Common myeloid progenitor, CD34-positive (primary cell): Measurements from ENCODE around the gene PROCA1.

Experiments
- CTCF ChIA-PET: fragments of 350-600 bp; sonication (Branson Sonifier 250); formaldehyde crosslinking; loops from one replicate; lab custom pipeline; 2021; ENCODE audit warnings: antibody characterized with exemption; lab: Charles Lee
- POLR2A ChIA-PET: fragments of 350-600 bp; sonication (Branson Sonifier 250); formaldehyde crosslinking; loops from one replicate; lab custom pipeline; 2021; ENCODE audit warnings: antibody characterized with exemption; lab: Charles Lee
- DNase-seq, 3 donors: peaks; one replicate each; pipeline versions ENCODE4 v3.0.0 to v3.0.0-alpha.2; 2013
- H3K27ac ChIP-seq, 2 experiments: 1 replicate in 1 of 2; 2 replicates in 1 of 2; pipeline ENCODE4 v1.7.0; 2013; ENCODE audit warnings: inconsistent platforms in 2 of 2, low read length in 2 of 2, mild to moderate bottlenecking in 2 of 2, low read depth in 1 of 2, moderate library complexity in 1 of 2; ENCODE audit not compliant: severe bottlenecking in 2 of 2, insufficient read depth in 1 of 2, poor library complexity in 1 of 2
- H3K27me3 ChIP-seq, 5 experiments: replicated peaks in 2 of 5; 1 replicate in 3 of 5; 2 replicates in 2 of 5; pipeline versions ENCODE4 v1.6.1 to v1.7.0; 2013; ENCODE audit warnings: low read length in 4 of 5, mild to moderate bottlenecking in 2 of 5, moderate library complexity in 2 of 5, inconsistent platforms in 1 of 5; ENCODE audit not compliant: insufficient read depth in 5 of 5, control insufficient read depth in 4 of 5
- H3K36me3 ChIP-seq, 4 experiments: 1 replicate in 2 of 4; 2 replicates in 2 of 4; pipeline versions ENCODE4 v1.6.1 to v1.7.0; 2013; ENCODE audit warnings: low read length in 3 of 4, control low read depth in 1 of 4, mild to moderate bottlenecking in 1 of 4; ENCODE audit not compliant: control insufficient read depth in 4 of 4, insufficient read depth in 4 of 4
- H3K4me1 ChIP-seq, 4 experiments: 1 replicate in 3 of 4; 2 replicates in 1 of 4; pipeline versions ENCODE4 v1.6.1 to v1.7.1; 2013; ENCODE audit warnings: low read length in 3 of 4, mild to moderate bottlenecking in 3 of 4, control low read depth in 1 of 4, inconsistent platforms in 1 of 4, moderate library complexity in 1 of 4; ENCODE audit not compliant: control insufficient read depth in 4 of 4, insufficient read depth in 4 of 4; ENCODE audit errors: control extremely low read depth in 1 of 4
- H3K4me3 ChIP-seq, 7 experiments: 1 replicate in 4 of 7; 2 replicates in 3 of 7; pipeline versions ENCODE4 v1.5.1 to v1.7.0; 2013; ENCODE audit warnings: mild to moderate bottlenecking in 7 of 7, low read length in 6 of 7, moderate library complexity in 6 of 7, inconsistent platforms in 2 of 7, low read depth in 2 of 7, control low read depth in 1 of 7; ENCODE audit not compliant: insufficient read depth in 4 of 7, control insufficient read depth in 1 of 7; ENCODE audit errors: extremely low read depth in 1 of 7
- H3K9me3 ChIP-seq, 5 experiments: 1 replicate in 4 of 5; 2 replicates in 1 of 5; pipeline versions ENCODE4 v1.6.1 to v1.7.1; 2013; ENCODE audit warnings: low read length in 4 of 5, mild to moderate bottlenecking in 2 of 5, inconsistent platforms in 1 of 5, low read depth in 1 of 5, moderate library complexity in 1 of 5; ENCODE audit not compliant: control insufficient read depth in 4 of 5, insufficient read depth in 2 of 5; ENCODE audit errors: control extremely low read depth in 1 of 5
- WGBS: methylation state at CpG from one replicate; pipeline ENCODE4 v1.1.5; 2013; ENCODE audit not compliant: insufficient coverage; 5-methylcytosine and 5-hydroxymethylcytosine counted together

The PROCA1 gene

DNA sequence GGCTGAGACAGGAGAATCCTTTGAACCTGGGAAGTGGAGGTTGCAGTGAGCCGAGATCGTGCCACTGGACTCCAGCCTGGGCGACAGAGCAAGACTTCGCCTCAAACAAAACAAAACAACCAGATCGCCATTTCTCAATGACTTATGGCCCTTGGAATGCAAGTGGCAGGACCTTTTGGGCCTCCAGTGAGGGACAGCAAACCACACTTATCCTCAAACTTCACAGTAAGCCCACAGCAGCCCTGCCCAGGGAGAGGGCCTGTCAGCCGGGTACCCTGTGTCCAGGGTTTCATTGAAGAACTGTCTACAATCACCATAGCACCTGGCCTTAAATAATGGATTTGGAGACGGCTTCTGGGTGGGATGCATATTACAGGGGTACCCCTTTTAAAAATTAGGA lies 43.8 kb upstream of the PROCA1 start:
- no peak for DNase-seq
- H3K4me3 ChIP-seq: no peak overlapping the region
- H3K27me3 ChIP-seq: no peaks in the 10 kb centered on the region
- H3K36me3 ChIP-seq: peaks cover 10 to 50% (median 34%) of the 10 kb centered on the region in 4 experiments
- no peak overlapping the region for H3K27ac ChIP-seq
- peaks cover 0 to 6% (median 2%) of the 10 kb centered on the region in 4 experiments for H3K4me1 ChIP-seq
- CTCF ChIA-PET: interaction anchor here (1.6 to 18.9 kb wide), 2 partner anchors 28 to 123 kb away, joined by 5 to 507 read pairs; partner anchors contain the start of genes NEK8, RPL23A and TLCD1
- H3K9me3 ChIP-seq: no peaks in the 10 kb centered on the region
- 100% methylated on average over 2 of the region's 7 CpGs for WGBS
- POLR2A ChIA-PET: interaction anchor here (1.0 kb wide), 1 partner anchor 29 kb away, joined by 5 read pairs; the partner anchor contains the start of gene TLCD1

DNA sequence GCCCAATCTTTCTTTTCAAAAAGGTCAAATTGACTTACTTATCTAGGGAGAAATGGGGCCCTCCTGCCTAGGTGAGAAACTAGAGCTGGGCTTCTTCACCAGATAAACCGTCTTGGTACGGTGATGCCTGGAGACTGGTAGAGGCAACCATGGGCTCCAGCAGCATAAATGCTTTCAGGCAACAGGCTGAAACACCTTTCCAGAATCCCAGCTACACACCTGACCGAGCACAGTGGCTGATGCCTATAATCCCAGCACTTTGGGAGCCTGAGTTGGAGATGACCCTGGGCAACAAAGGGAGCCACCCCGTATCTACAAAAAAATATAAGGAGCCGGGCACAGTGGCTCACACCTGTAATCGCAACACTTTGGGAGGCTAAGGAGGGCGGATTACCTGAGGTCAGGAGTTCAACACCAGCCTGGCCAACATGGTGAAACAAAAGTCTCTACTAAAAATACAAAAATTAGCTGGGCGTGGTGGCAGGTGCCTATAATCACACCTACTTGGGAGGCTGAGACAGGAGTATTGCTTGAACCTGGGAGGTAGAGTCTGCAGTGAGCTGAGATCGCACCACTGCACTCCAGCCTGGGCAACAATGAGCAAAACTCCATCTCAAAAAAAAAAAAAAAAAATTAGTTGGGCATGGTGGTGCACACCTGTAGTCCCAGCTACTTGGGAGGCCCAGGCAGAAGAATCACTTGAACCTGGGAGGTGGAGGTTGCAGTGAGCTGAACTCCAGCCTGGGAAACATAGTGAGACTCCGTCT lies 40.1 kb upstream of the PROCA1 start:
- POLR2A ChIA-PET: interaction anchor here (0.9 to 10.0 kb wide), 2 partner anchors 12 to 24 kb away, joined by 4 to 87 read pairs; partner anchors contain the start of genes NEK8 and TLCD1
- Histone ChIP-seq H3K27me3 (no peaks in the 10 kb centered on the region), H3K36me3 (peaks cover 0 to 46% (median 15%) of the 10 kb centered on the region in 4 experiments), H3K27ac (no peak overlapping the region), H3K4me1 (peaks cover 0 to 16% (median 11%) of the 10 kb centered on the region in 4 experiments), H3K9me3 (no peaks in the 10 kb centered on the region), H3K4me3 (no peak overlapping the region)
- 100% methylated on average over 7 of the region's 10 CpGs for WGBS
- DNase-seq: no peak
- CTCF ChIA-PET: interaction anchor here (0.6 to 18.9 kb wide), 10 partner anchors 10 to 386 kb away, joined by 3 to 507 read pairs (median 4); partner anchors contain the start of genes NEK8, RPL23A and TLCD1

DNA sequence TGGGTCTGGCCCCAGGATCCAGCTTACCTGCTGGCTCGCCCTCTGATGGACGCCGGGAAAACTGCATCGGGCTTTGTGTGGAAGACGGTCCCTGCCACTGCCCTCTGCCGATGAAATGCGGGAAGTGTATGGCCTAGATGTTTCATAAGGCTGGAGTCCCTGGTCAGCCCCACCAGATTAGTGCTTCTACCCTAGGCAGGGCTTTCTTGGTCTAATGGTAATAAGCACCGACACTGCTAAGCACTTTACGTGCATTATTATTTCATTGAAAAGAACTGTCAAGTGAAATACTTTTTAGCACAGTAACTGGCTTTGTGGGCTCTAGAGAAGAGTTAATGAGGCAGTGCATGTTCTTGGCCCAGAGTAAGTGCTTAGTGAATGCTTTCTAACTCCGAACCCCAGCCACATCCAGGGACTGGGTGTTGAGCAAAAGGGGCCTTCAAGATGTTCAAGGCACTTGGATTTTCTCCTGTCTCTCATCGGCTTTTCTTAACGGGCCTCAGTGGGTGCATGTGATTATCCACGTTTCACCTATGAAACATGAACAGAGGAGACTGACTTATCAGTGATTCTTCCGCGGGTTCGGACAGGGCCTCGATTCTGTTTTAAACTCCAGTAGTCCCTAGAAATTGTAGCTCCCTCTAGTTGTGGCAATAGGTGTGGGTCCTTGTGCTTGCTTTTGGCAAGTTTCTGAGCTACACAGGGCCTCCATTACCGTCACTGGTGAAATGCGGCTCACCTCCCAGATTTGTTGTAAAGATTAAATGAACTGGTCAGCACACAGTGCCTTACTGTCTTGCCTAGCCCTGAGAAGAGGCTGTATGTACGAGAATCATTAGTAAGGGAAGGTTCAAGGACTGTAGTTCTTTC lies 38.7 kb upstream of the PROCA1 start:
- POLR2A ChIA-PET: interaction anchor here (0.6 to 10.0 kb wide), 7 partner anchors 9 to 199 kb away, joined by 3 to 87 read pairs (median 4); partner anchors contain the start of genes NEK8, RPL23A and TLCD1
- 56% methylated on average over 19 of the region's 20 CpGs for WGBS
- CTCF ChIA-PET: interaction anchor here (0.6 to 18.9 kb wide), 14 partner anchors 8 to 387 kb away, joined by 3 to 507 read pairs (median 4); partner anchors contain the start of genes NEK8, PROCA1, RPL23A and TLCD1
- Histone ChIP-seq H3K4me1 (peaks cover 0 to 30% (median 24%) of the 10 kb centered on the region in 4 experiments), H3K9me3 (no peaks in the 10 kb centered on the region), H3K36me3 (peaks cover 0 to 46% (median 11%) of the 10 kb centered on the region in 4 experiments), H3K27me3 (no peaks in the 10 kb centered on the region), H3K4me3 (no peak overlapping the region), H3K27ac (no peak overlapping the region)
- DNase-seq: peak; percentile 89 to 93 (median 90)

DNA sequence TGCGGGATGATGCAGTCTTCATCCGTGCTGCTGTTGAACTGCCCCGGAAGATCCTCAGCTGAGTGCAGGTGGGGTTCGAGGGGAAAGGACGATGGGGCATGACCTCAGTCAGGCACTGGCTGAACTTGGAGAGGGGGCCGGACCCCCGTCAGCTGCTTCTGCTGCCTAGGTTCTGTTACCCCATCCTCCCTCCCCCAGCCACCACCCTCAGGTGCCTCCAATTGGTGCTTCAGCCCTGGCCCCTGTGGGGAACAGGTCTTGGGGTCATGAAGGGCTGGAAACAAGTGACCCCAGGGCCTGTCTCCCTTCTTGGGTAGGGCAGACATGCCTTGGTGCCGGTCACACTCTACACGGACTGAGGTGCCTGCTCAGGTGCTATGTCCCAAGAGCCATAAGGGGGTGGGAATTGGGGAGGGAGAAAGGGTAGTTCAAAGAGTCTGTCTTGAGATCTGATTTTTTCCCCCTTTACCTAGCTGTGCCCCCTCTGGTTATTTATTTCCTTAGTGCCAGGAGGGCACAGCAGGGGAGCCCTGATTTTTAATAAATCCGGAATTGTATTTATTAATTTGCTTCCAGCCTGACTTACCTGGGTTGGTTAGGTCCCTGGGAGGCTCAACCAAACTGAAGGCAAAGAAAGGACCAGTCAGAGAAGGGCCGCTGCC lies 38.0 kb upstream of the PROCA1 start:
- Histone ChIP-seq H3K4me1 (peaks cover 2 to 37% (median 31%) of the 10 kb centered on the region in 4 experiments), H3K27ac (no peak overlapping the region), H3K4me3 (no peak overlapping the region), H3K9me3 (no peaks in the 10 kb centered on the region), H3K36me3 (peaks cover 0 to 46% (median 11%) of the 10 kb centered on the region in 4 experiments), H3K27me3 (peaks cover 0 to 4% (median 0%) of the 10 kb centered on the region in 5 experiments)
- WGBS: 71% methylated on average over 7 of the region's 11 CpGs
- no peak for DNase-seq
- ChIA-PET CTCF (interaction anchor here (0.8 to 18.9 kb wide), 8 partner anchors 8 to 37 kb away, joined by 3 to 507 read pairs (median 8); partner anchors contain the start of genes NEK8, PROCA1, RPL23A and TLCD1), POLR2A (interaction anchor here (0.6 to 10.0 kb wide), 6 partner anchors 8 to 200 kb away, joined by 3 to 87 read pairs (median 4); partner anchors contain the start of genes NEK8 and TLCD1)

DNA sequence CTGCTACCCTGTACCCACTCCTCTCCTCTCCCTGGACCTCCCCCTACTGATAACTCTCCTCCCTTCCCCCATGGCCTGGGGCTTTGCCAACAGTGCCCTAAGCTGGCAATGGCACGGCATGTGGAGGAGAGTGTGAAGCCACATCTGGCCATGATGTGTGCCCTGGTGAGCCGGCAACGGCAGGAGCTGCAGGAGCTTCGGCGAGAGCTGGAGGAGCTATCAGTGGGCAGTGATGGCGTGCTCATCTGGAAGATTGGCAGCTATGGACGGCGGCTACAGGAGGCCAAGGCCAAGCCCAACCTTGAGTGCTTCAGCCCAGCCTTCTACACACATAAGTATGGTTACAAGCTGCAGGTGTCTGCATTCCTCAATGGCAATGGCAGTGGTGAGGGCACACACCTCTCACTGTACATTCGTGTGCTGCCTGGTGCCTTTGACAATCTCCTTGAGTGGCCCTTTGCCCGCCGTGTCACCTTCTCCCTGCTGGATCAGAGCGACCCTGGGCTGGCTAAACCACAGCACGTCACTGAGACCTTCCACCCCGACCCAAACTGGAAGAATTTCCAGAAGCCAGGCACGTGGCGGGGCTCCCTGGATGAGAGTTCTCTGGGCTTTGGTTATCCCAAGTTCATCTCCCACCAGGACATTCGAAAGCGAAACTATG lies 37.3 kb upstream of the PROCA1 start:
- no peak overlapping the region for H3K4me3 ChIP-seq
- no peaks in the 10 kb centered on the region for H3K9me3 ChIP-seq
- H3K27me3 ChIP-seq: peaks cover 0 to 4% (median 0%) of the 10 kb centered on the region in 5 experiments
- no peak for DNase-seq
- ChIA-PET CTCF (interaction anchor here (1.3 to 18.9 kb wide), 5 partner anchors 9 to 37 kb away, joined by 3 to 507 read pairs (median 12); partner anchors contain the start of genes NEK8, PROCA1, RPL23A and TLCD1), POLR2A (interaction anchor here (10.0 kb wide), 1 partner anchor 21 kb away, joined by 87 read pairs; the partner anchor contains the start of genes NEK8 and TLCD1)
- no peak overlapping the region for H3K27ac ChIP-seq
- peaks cover 0 to 46% (median 11%) of the 10 kb centered on the region in 4 experiments for H3K36me3 ChIP-seq
- WGBS: 96% methylated on average over 18 of the region's 18 CpGs
- H3K4me1 ChIP-seq: peaks cover 4 to 43% (median 37%) of the 10 kb centered on the region in 4 experiments
